BLaER1 (cell line): ENCODE results near the gene VN1R5.

Experiments
- H3K27ac ChIP-seq: shearing (Covaris generic); formaldehyde crosslinking; 2 replicates; pipeline ENCODE4 v1.8.1; 2022
- H3K27me3 ChIP-seq: shearing (Covaris generic); formaldehyde crosslinking; 2 replicates; pipeline ENCODE4 v1.8.1; 2022
- H3K36me3 ChIP-seq: shearing (Covaris generic); formaldehyde crosslinking; 2 replicates; pipeline ENCODE4 v1.8.1; 2022
- H3K4me1 ChIP-seq: shearing (Covaris generic); formaldehyde crosslinking; 2 replicates; pipeline ENCODE4 v1.8.1; 2022
- H3K4me2 ChIP-seq: shearing (Covaris generic); formaldehyde crosslinking; 2 replicates; pipeline ENCODE4 v1.8.1; 2022
- H3K4me3 ChIP-seq: shearing (Covaris generic); formaldehyde crosslinking; 2 replicates; pipeline ENCODE4 v1.8.1; 2022
- H3K9ac ChIP-seq: shearing (Covaris generic); formaldehyde crosslinking; 2 replicates; pipeline ENCODE4 v1.8.1; 2022
- H3K9me3 ChIP-seq: shearing (Covaris generic); formaldehyde crosslinking; 2 replicates; pipeline ENCODE4 v1.8.1; 2022
- H4K20me1 ChIP-seq: shearing (Covaris generic); formaldehyde crosslinking; 2 replicates; pipeline ENCODE4 v1.8.1; 2022
- Cebpa-rat ChIP-seq: shearing (Covaris generic); IDR thresholded peaks from 2 replicates; pipeline ENCODE4 v1.8.1; 2022

The VN1R5 gene

DNA sequence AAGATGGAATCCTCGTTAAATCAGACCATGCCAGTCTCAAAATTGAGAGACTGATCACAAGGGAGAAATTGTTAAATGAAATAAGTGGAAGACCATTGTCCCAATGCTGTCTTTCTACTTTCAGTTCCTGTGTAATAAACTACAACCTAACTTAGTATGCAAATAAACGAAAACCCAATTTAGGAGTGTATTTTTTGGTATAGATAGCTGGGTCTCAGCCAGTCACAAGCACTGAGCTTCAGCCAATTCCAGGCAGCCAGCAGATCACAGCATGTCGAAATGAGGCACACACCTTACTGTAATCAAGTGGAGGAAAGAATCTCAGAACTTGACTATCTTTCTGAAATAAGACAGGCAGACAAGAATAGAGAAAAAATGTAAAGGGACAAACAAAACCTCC lies 33.0 kb upstream of the VN1R5 start:
- no peaks in the 10 kb centered on the region for H3K4me1 ChIP-seq
- H3K36me3 ChIP-seq, result no peaks in the 10 kb centered on the region; the same call in 1 of the 2 replicates
- H3K4me3 ChIP-seq, result no peak overlapping the region
- H3K9ac ChIP-seq, result no peak overlapping the region
- H3K9me3 ChIP-seq, result peaks cover 57% of the 10 kb centered on the region
- no peaks in the 10 kb centered on the region for H4K20me1 ChIP-seq
- H3K27ac ChIP-seq, result no peak overlapping the region
- H3K27me3 ChIP-seq, result no peaks in the 10 kb centered on the region
- TF ChIP-seq Cebpa-rat, result no peak
- no peak overlapping the region for H3K4me2 ChIP-seq

DNA sequence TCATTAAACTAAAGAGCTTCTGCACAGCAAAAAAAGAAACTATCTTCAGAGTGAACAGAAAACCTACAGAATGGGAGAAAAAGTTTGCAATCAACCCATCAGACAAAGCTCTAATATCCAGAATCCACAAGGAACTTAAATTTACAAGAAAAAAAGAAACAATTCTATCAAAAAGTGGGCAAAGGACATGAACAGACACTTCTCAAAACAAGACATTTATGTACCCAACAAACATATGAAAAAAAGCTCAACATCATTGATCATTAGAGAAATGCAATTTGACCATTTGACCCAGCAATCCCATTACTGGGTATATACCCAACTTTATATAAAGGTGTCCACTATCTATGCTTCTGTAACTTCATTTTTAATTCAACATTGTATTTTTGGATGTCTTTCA lies 31.1 kb upstream of the VN1R5 start:
- no peaks in the 10 kb centered on the region for H3K4me1 ChIP-seq
- H3K36me3 ChIP-seq, result peaks cover 5% of the 10 kb centered on the region; the same call in 1 of the 2 replicates
- H3K9ac ChIP-seq, result no peak overlapping the region
- H3K27me3 ChIP-seq, result no peaks in the 10 kb centered on the region
- peaks cover 73% of the 10 kb centered on the region for H3K9me3 ChIP-seq
- no peak overlapping the region for H3K4me3 ChIP-seq
- H3K27ac ChIP-seq, result no peak overlapping the region
- no peak overlapping the region for H3K4me2 ChIP-seq
- TF ChIP-seq Cebpa-rat, result no peak
- no peaks in the 10 kb centered on the region for H4K20me1 ChIP-seq

DNA sequence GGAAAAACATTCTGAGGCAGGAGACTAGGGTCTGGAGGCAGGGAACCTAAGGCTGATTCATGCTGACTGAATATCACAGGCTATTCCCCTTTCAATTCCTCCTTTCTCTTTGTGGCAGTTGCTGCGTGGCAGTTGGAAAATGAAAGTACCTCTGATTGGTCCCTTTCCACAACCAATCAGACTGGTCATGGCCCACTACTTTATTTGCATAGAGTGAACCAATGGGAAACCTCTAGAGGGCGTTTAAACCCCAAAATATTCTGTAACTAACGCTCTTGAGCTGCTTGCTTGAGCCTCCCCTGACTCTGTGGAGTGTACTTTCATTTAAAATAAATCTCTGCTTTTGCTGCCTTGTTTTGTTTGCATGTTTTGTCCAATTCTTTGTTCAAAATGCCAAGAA lies 27.7 kb upstream of the VN1R5 start:
- no peak for TF ChIP-seq Cebpa-rat
- no peak overlapping the region for H3K9ac ChIP-seq
- H3K4me1 ChIP-seq, result no peaks in the 10 kb centered on the region
- H3K27me3 ChIP-seq, result no peaks in the 10 kb centered on the region
- H3K4me2 ChIP-seq, result no peak overlapping the region
- H3K4me3 ChIP-seq, result no peak overlapping the region
- H3K36me3 ChIP-seq, result peaks cover 5% of the 10 kb centered on the region; the same call in 1 of the 2 replicates
- H3K27ac ChIP-seq, result no peak overlapping the region
- peaks cover 64% of the 10 kb centered on the region for H3K9me3 ChIP-seq
- H4K20me1 ChIP-seq, result no peaks in the 10 kb centered on the region

DNA sequence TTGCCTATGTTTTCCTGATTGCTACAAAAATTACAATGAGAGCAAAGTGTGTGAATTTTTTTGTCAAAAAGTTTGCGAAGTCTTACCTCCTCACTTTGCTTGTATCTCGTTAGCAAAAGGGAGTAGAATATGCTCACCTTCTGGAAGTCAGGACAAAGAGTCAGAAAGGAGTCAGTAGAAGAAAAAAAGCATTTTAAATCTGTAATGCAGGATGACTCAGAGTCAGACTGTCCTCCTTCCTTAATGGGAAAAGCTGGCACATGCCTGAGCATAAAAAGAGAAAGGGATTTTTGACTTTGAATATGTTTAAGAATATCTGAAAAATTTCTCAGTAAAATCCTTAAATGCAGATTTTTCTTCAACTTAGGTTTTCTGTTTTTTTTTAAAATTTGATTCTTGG lies 14.2 kb upstream of the VN1R5 start:
- Histone ChIP-seq H4K20me1 (no peaks in the 10 kb centered on the region), H3K27me3 (no peaks in the 10 kb centered on the region), H3K4me3 (no peak overlapping the region), H3K27ac (no peak overlapping the region), H3K9me3 (peaks cover 17% of the 10 kb centered on the region), H3K36me3 (no peaks in the 10 kb centered on the region), H3K4me1 (no peaks in the 10 kb centered on the region), H3K9ac (no peak overlapping the region), H3K4me2 (no peak overlapping the region)
- TF ChIP-seq Cebpa-rat, result no peak

DNA sequence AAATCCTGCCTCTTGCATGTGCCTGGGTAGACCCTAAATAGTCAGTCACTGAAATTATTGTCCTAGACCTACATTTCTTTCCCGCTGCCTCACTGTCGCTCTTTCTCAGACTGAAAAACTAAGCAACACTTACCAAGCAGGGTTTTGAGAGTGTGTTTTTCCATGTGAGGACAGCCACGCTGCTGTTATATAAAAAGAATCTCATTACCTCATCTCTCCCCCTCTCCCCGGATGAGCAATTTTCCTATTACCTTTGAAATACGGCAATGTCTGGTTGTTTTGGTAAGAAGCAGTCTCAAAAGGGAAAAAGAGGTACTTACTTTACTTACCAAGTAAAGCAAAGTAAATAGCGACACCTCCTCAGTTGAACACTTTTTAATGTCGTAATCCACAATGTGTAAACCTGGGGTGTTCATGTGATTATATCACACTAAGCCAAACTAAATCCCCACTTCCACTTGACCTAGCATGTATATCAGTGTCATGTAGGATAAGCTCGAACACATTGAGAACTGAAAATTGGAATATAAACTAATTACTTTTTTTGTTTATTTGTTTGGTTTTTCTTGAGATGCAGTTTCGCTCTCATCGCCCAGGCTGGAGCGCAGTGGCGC lies 12.2 kb upstream of the VN1R5 start:
- H3K27ac ChIP-seq, result no peak overlapping the region
- H4K20me1 ChIP-seq, result no peaks in the 10 kb centered on the region
- no peak overlapping the region for H3K4me2 ChIP-seq
- H3K9ac ChIP-seq, result no peak overlapping the region
- no peaks in the 10 kb centered on the region for H3K4me1 ChIP-seq
- TF ChIP-seq Cebpa-rat, result no peak
- no peak overlapping the region for H3K4me3 ChIP-seq
- no peaks in the 10 kb centered on the region for H3K27me3 ChIP-seq
- no peaks in the 10 kb centered on the region for H3K36me3 ChIP-seq
- H3K9me3 ChIP-seq, result peaks cover 22% of the 10 kb centered on the region

DNA sequence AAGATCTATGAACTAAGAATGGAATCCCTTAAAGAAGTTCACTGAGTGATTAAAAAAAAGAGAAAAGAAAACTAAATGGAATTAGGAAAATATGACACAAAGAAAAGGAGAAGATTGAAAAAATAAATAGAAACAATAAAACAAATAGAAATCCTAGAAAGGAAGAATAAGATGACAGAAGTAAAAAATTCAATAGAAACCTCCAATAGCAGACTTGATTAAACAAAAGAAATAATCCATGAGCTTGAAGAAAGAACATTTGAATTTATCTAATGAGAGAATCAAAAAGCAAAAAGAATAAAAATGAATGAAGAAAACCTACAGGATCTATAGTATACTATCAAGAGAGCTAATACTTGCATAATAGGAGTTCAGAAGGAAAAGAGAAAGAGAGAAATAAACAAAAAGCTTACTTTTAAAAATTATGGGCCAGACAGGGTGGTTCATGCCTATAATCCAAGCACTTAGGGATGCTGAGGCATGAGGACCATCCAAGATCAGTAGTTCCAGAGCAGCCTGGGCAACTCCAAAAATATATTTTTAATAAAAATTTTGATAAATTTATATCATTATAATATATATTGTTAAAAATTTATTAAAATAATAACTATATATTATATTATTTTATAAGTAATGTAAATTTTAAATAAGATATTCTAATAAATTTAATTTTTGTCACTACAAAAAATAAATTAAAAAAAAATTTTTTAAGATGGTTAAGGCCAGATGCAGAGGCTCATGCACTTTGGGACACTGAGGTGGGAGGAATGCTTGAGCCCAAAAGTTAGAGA lies 9.4 kb upstream of the VN1R5 start:
- Histone ChIP-seq H3K27ac (no peak overlapping the region), H3K4me1 (no peaks in the 10 kb centered on the region), H3K27me3 (no peaks in the 10 kb centered on the region), H3K4me2 (no peak overlapping the region), H3K36me3 (no peaks in the 10 kb centered on the region), H3K9ac (no peak overlapping the region), H3K4me3 (no peak overlapping the region), H4K20me1 (no peaks in the 10 kb centered on the region), H3K9me3 (peaks cover 22% of the 10 kb centered on the region)
- no peak for TF ChIP-seq Cebpa-rat

DNA sequence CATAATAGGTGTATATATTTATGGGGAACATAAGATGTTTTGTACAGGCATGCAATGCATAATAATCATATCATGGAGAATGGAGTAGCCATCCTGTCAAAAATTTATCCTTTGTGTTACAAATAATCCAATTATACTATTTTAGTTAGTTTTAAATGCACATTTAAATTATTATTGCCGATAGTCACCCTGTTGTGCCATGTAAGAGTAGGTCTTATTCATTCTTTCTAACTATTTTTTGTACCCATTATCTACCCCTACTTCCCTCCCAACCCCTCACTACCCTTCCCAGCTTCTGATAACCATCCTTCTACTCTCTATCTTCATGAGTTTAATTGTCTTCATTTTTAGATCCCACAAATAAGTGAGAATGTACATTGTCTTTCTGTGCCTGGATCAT lies 8.3 kb upstream of the VN1R5 start:
- no peak overlapping the region for H3K4me3 ChIP-seq
- no peak overlapping the region for H3K9ac ChIP-seq
- H3K36me3 ChIP-seq, result no peaks in the 10 kb centered on the region
- TF ChIP-seq Cebpa-rat, result no peak
- no peak overlapping the region for H3K4me2 ChIP-seq
- peaks cover 22% of the 10 kb centered on the region for H3K9me3 ChIP-seq
- no peaks in the 10 kb centered on the region for H3K4me1 ChIP-seq
- H3K27me3 ChIP-seq, result no peaks in the 10 kb centered on the region
- no peaks in the 10 kb centered on the region for H4K20me1 ChIP-seq
- no peak overlapping the region for H3K27ac ChIP-seq

DNA sequence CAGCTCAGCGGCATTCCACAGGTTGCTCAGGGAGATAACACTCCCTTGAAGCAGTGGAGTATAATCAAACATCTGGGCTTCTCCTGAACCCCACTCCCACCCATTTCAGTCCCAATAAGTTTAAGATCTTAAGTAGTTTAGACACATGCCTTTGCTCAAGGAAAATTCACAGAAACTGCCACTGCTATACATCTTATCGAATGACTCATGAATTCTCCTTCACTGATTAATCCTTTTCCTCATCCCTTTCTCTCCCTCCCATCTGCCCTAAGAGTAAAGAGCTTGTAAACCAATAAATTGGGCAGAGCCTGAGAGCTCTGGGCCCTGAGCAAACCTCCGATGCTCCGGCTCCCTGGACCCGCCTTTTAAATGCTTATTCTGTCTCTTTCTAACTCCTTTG lies 10.2 kb downstream of the VN1R5 start:
- Histone ChIP-seq H3K4me3 (no peak overlapping the region), H3K4me1 (no peaks in the 10 kb centered on the region), H3K27me3 (no peaks in the 10 kb centered on the region), H3K9me3 (peaks cover 40% of the 10 kb centered on the region), H3K36me3 (no peaks in the 10 kb centered on the region), H3K4me2 (no peak overlapping the region), H4K20me1 (no peaks in the 10 kb centered on the region), H3K27ac (no peak overlapping the region), H3K9ac (no peak overlapping the region)
- no peak for TF ChIP-seq Cebpa-rat

DNA sequence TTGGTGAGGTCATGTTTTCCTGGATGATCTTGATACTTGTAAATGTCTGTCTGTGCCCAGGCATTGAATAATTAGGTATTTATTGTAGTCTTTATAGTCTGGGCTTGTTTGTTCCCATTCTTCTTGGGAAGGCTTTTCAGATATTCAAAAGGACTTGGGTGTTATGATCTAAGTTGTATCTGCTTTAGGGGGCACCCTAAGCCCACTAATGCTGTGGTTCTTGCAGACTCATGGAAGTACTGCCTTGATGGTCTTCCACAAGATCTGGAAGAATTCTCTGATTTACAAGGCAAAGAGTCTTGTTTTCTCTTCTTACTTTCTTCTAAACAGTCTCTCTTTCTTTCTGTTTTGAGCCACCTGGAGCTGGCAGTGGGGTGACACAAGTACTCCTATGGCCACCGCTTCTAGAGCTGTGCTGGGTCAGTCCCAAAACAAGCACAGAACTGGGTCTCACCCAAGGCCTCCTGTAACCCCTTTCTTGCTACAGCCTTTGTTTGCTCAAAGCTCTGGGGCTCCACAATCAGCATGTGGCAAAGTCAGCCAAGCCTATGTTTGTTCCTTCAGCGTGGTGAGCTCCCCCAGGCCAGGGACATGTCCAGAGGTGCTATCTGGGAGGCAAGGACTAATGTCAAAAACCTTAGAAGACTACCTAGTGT lies 12.6 kb downstream of the VN1R5 start:
- no peaks in the 10 kb centered on the region for H4K20me1 ChIP-seq
- H3K4me1 ChIP-seq, result no peaks in the 10 kb centered on the region
- H3K36me3 ChIP-seq, result no peaks in the 10 kb centered on the region
- H3K27ac ChIP-seq, result no peak overlapping the region
- no peak for TF ChIP-seq Cebpa-rat
- no peak overlapping the region for H3K9ac ChIP-seq
- no peaks in the 10 kb centered on the region for H3K27me3 ChIP-seq
- peaks cover 39% of the 10 kb centered on the region for H3K9me3 ChIP-seq
- H3K4me3 ChIP-seq, result no peak overlapping the region
- H3K4me2 ChIP-seq, result no peak overlapping the region

DNA sequence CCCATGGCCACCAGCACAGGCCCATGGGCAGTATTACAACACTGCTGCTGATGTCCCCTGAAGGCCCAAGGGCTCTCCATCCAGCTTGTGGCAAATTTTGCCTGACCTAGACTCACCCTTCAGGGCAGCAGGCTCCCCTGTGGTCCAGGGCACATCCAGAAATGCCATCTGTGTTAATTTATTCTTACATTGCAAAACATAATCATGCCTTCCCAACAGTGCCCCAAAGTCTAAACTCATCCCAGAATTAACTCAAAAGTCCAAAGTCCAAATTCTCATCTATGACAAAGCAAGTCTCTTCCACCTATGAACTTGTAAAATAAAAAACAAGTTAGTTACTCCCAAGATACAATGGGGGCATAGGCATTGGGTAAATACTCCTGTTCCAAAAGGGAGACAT lies 13.3 kb downstream of the VN1R5 start:
- no peaks in the 10 kb centered on the region for H3K4me1 ChIP-seq
- no peak overlapping the region for H3K27ac ChIP-seq
- no peak overlapping the region for H3K9ac ChIP-seq
- H3K27me3 ChIP-seq, result no peaks in the 10 kb centered on the region
- H3K4me3 ChIP-seq, result no peak overlapping the region
- peaks cover 38% of the 10 kb centered on the region for H3K9me3 ChIP-seq
- H4K20me1 ChIP-seq, result no peaks in the 10 kb centered on the region
- no peak for TF ChIP-seq Cebpa-rat
- no peak overlapping the region for H3K4me2 ChIP-seq
- H3K36me3 ChIP-seq, result no peaks in the 10 kb centered on the region
